K562 (cell line): ENCODE data around the gene PGLYRP1. TPM values are rescaled to one million over a fixed set of nuclear protein-coding genes. Genes with fewer than 3 reads are reported as not detected.
A peak's percentile ranks its signal among the peaks of the same experiment; 100 is the strongest.

Experiments
- ATAC-seq: fragments of 200-7000 bp; cut with Tn5 transposase; 3 replicates; pipeline ENCODE4 v1.9.1; 2020; ENCODE audit warnings: moderate library complexity
- BruUV-seq: library from RNA; stranded (reverse); fragments of 400-500 nt; replicated peaks from 2 replicates; lab custom pipeline; 2021; lab: Mats Ljungman, UMichigan
- CTCF ChIA-PET: fragments of 300-600 bp; formaldehyde crosslinking; extraction: SDS; loops from one replicate; lab custom pipeline; 2021; ENCODE audit warnings: low intra/inter-chr PET ratio; lab: Yijun Ruan, JAX
- POLR2A ChIA-PET: fragments of 300-600, 350-650 bp; sonication (Branson Sonifier 250); formaldehyde crosslinking; extraction: SDS; loops from one replicate; lab custom pipeline; 2021; ENCODE audit warnings: antibody characterized with exemption, inconsistent platforms; lab: Yijun Ruan, JAX
- DNase-seq, 4 experiments: peaks; one replicate each; pipeline versions ENCODE4 v3.0.0 to v3.0.0-alpha.2; 2011 to 2018; ENCODE audit warnings: low spot score in 3 of 4, mixed read lengths in 3 of 4; ENCODE audit errors: extremely low read depth in 1 of 4
- FAIRE-seq: peaks from 2 replicates; lab custom pipeline; 2011; peaks lifted over from hg19 to GRCh38; lab: Jason Lieb, UNC
- H2AFZ ChIP-seq: 2 replicates; pipeline ENCODE4 v1.6.0; 2011; ENCODE audit warnings: low read depth, low read length, control low read depth, inconsistent platforms
- H3K27ac ChIP-seq: fragments of 200-600 bp; 3 replicates; pipeline ENCODE4 v1.8.0; 2011; ENCODE audit warnings: low read depth, mild to moderate bottlenecking, control low read depth, inconsistent platforms, low read length, moderate library complexity, mixed read lengths; ENCODE audit errors: extremely low read depth
- H3K27me3 ChIP-seq, 2 experiments: fragments of 300-600 bp in 1 of 2; 2 replicates in 1 of 2; 3 replicates in 1 of 2; pipeline versions ENCODE4 v1.6.0 to v1.8.0; 2011; ENCODE audit warnings: inconsistent platforms in 2 of 2, low read length in 2 of 2, mild to moderate bottlenecking in 1 of 2, mixed read lengths in 1 of 2, moderate library complexity in 1 of 2; ENCODE audit not compliant: control insufficient read depth in 2 of 2, insufficient read depth in 2 of 2
- H3K36me3 ChIP-seq: fragments of 300-600 bp; 3 replicates; pipeline ENCODE4 v1.8.0; 2011; ENCODE audit warnings: mild to moderate bottlenecking, low read length, inconsistent platforms; ENCODE audit not compliant: control insufficient read depth, insufficient read depth
- H3K4me1 ChIP-seq, 2 experiments: fragments of 200-600 bp in 1 of 2; replicated peaks in 1 of 2; 2 replicates in 1 of 2; 3 replicates in 1 of 2; pipeline versions ENCODE4 v1.5.1 to v1.8.0; 2011; ENCODE audit warnings: inconsistent platforms in 2 of 2, low read length in 2 of 2, mild to moderate bottlenecking in 1 of 2, mixed read lengths in 1 of 2, moderate library complexity in 1 of 2; ENCODE audit not compliant: control insufficient read depth in 2 of 2, insufficient read depth in 2 of 2
- H3K4me2 ChIP-seq: 2 replicates; pipeline ENCODE4 v1.6.1; 2011; ENCODE audit warnings: low read length, control low read depth, inconsistent platforms, mixed read lengths; ENCODE audit not compliant: insufficient read depth
- H3K4me3 ChIP-seq: fragments of 200-600 bp; sonication (generic), shearing (Covaris generic); 2 replicates; pipeline ENCODE4 v1.5.1; 2016; ENCODE audit warnings: control low read depth, inconsistent platforms
- H3K79me2 ChIP-seq: fragments of 200-600 bp; 3 replicates; pipeline ENCODE4 v1.8.0; 2011; ENCODE audit warnings: low read length, inconsistent platforms; ENCODE audit not compliant: control insufficient read depth, insufficient read depth
- H3K9ac ChIP-seq, 2 experiments: 2 replicates each; pipeline versions ENCODE4 v1.6.0 to v1.6.1; 2011; ENCODE audit warnings: low read depth in 2 of 2, low read length in 2 of 2, control low read depth in 1 of 2, inconsistent platforms in 1 of 2, mild to moderate bottlenecking in 1 of 2, mixed read lengths in 1 of 2; ENCODE audit not compliant: insufficient read depth in 1 of 2
- H3K9me1 ChIP-seq: one replicate; pipeline ENCODE4 v1.6.0; 2011; ENCODE audit warnings: inconsistent platforms, mild to moderate bottlenecking, low read length, moderate library complexity; ENCODE audit not compliant: control insufficient read depth, insufficient read depth
- H3K9me3 ChIP-seq: replicated peaks from 2 replicates; pipeline ENCODE4 v1.5.1; 2011; ENCODE audit warnings: low read depth, low read length, inconsistent platforms; ENCODE audit not compliant: control insufficient read depth, insufficient read depth
- H4K20me1 ChIP-seq: replicated peaks from 2 replicates; pipeline ENCODE4 v1.6.1; 2011; ENCODE audit warnings: low read length, inconsistent platforms, mixed read lengths; ENCODE audit not compliant: control insufficient read depth, insufficient read depth
- BHLHE40 ChIP-seq: IDR thresholded peaks from 2 replicates; pipeline ENCODE4 v1.6.1; 2011; ENCODE audit warnings: low read length, improper control_type of control experiment
- ERF ChIP-seq: fragments of 450-650 bp; formaldehyde crosslinking; IDR thresholded peaks from 2 replicates; pipeline ENCODE4 v1.4.0; 2020; ENCODE audit warnings: mild to moderate bottlenecking, mixed read lengths
- FOXJ3 ChIP-seq: sonication (generic); formaldehyde crosslinking; IDR thresholded peaks from 2 replicates; pipeline ENCODE4 v1.4.0; 2020; ENCODE audit warnings: mild to moderate bottlenecking, missing genetic modification reagents
- GABPA ChIP-seq: fragments of 200-800 bp; sonication (Bioruptor generic); conservative IDR thresholded peaks from 2 replicates; pipeline ENCODE4 v1.6.1; 2016; ENCODE audit warnings: low read depth, missing genetic modification characterization, missing compliant biosample characterization
- JUNB ChIP-seq: fragments of 450-650 bp; formaldehyde crosslinking; conservative IDR thresholded peaks from 2 replicates; pipeline ENCODE4 v1.4.0; 2020; ENCODE audit warnings: mild to moderate bottlenecking
- PURB ChIP-seq: sonication (generic); formaldehyde crosslinking; IDR thresholded peaks from 2 replicates; pipeline ENCODE4 v1.9.0; 2021; ENCODE audit warnings: low read depth, mild to moderate bottlenecking, missing genetic modification reagents
- RAD51 ChIP-seq: fragments of 450-650 bp; IDR thresholded peaks from 2 replicates; pipeline ENCODE4 v1.7.1; 2016; ENCODE audit warnings: low read depth, mild to moderate bottlenecking, borderline replicate concordance
- TAL1 ChIP-seq: fragments of 450-650 bp; IDR thresholded peaks from 2 replicates; pipeline ENCODE4 v1.6.1; 2016; ENCODE audit warnings: mild to moderate bottlenecking
- ZNF140 ChIP-seq: fragments of 250-450 bp; sonication (Bioruptor Pico); IDR thresholded peaks from 2 replicates; pipeline ENCODE4 v1.8.0; 2021; ENCODE audit warnings: moderate library complexity, mild to moderate bottlenecking, inconsistent platforms
- ZNF239 ChIP-seq: fragments of 250-450 bp; sonication (Bioruptor Pico); IDR thresholded peaks from 2 replicates; pipeline ENCODE4 v1.4.0; 2020; ENCODE audit warnings: mild to moderate bottlenecking
- ZNF668 ChIP-seq: fragments of 250-450 bp; sonication (Bioruptor Pico); IDR thresholded peaks from 2 replicates; pipeline ENCODE4 v1.8.0; 2022; ENCODE audit warnings: mild to moderate bottlenecking, inconsistent platforms
- WGBS: fragments of 100-300 bp; shearing (Covaris generic); methylation state at CpG from one replicate; pipeline ENCODE4 v1.1.6; 2016; ENCODE audit warnings: low coverage, mixed read lengths; ENCODE audit not compliant: insufficient coverage; ENCODE audit errors: missing lambda C conversion rate; 5-methylcytosine and 5-hydroxymethylcytosine counted together
- in situ Hi-C: fragments of 300-500 bp; cut with MboI; formaldehyde crosslinking; loops from 4 replicates; pipeline ENCODE4 v1.15.0; 2018; ENCODE audit warnings: inconsistent platforms, mixed read lengths
- intact Hi-C: fragments of 100-400 bp; cut with micrococcal nuclease; formaldehyde crosslinking; loops from 2 replicates; pipeline ENCODE4 v1.14.2; 2022
- polyA plus RNA-seq, 8 experiments: library from polyadenylated mRNA; depleted of rRNA in 4 of 8; stranded (reverse) in 5 of 8; unstranded in 3 of 8; fragments of >200 nt; fragmentation: Nextera tagmentation in 2 of 8; fragmentation: Illumina TruSeq in 1 of 8; extraction: Ambion mirVana in 2 of 8; extraction: Trizol in 1 of 8; gene quantifications; 2 replicates each; pipeline versions ENCODE4 v1.2.1 to v1.2.3, GENCODE V29; 2011 to 2014; ENCODE audit warnings: inconsistent platforms in 1 of 8, missing spikeins in 1 of 8
- total RNA-seq, 7 experiments: library from RNA; depleted of rRNA in 6 of 7; stranded (reverse); fragments of >200 nt in 6 of 7; fragmentation: Illumina TruSeq in 2 of 7; extraction: Trizol in 2 of 7; gene quantifications; 2 replicates each; pipeline versions ENCODE4 v1.2.1 to v1.2.3, GENCODE V29; 2011 to 2021; ENCODE audit warnings: low replicate concordance in 1 of 7
- TF ChIP-seq, protein P1 (sequence below): fragments of 250-450 bp; sonication (Bioruptor Pico); IDR thresholded peaks from 2 replicates; pipeline ENCODE4 v1.5.1; 2021; ENCODE audit warnings: mild to moderate bottlenecking
- TF ChIP-seq, protein P2 (sequence below): sonication (generic); formaldehyde crosslinking; IDR thresholded peaks from 2 replicates; pipeline ENCODE4 v1.8.0; 2022; ENCODE audit warnings: mild to moderate bottlenecking, missing genetic modification reagents
- TF ChIP-seq, protein P3 (sequence below): sonication (generic); formaldehyde crosslinking; IDR thresholded peaks from 2 replicates; pipeline ENCODE4 v1.8.1; 2023; ENCODE audit warnings: mild to moderate bottlenecking, missing genetic modification reagents
- TF ChIP-seq, protein P4 (sequence below): fragments of 250-450 bp; sonication (Bioruptor Pico); IDR thresholded peaks from 2 replicates; pipeline ENCODE4 v1.5.0; 2021

PGLYRP1 gene
- total and polyA plus RNA-seq, 9 of the 15 experiments (the other 6 are each of a cell fraction or from before 2014, with no cell fraction given): not detected

DNA sequence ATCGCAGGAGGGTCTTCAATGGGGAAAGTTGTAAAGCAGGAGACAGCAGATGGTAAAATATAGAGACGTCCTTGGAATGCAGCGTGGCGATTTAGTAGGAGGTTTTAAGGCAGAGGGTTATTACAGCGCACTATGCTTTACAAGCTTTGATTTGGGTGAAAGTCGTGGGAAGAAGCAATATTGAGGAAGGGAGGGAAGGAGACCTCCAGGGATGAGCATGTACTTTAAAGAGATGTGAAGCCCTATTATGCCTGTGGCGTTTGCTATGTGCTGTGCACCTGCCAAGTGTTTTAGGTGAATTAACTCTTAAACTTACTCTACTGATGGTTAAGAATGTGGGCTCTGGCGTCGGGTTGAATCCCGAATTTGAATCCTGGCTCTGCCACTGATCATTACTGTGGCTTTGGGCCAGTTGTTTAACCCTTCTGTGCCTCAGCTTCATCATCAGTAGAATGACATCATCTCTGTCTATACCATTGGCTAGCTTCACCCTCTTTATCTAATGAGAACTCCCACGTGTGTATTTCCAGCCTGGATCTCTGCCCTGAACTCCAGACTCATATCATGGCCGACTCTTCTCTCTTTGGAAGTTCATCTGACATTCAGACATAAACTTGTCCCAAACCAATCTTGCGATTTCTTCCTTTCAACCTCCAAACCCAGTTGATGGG, 27.0 kb downstream of the PGLYRP1 start (continued):
- TF ChIP-seq RAD51: no peak

DNA sequence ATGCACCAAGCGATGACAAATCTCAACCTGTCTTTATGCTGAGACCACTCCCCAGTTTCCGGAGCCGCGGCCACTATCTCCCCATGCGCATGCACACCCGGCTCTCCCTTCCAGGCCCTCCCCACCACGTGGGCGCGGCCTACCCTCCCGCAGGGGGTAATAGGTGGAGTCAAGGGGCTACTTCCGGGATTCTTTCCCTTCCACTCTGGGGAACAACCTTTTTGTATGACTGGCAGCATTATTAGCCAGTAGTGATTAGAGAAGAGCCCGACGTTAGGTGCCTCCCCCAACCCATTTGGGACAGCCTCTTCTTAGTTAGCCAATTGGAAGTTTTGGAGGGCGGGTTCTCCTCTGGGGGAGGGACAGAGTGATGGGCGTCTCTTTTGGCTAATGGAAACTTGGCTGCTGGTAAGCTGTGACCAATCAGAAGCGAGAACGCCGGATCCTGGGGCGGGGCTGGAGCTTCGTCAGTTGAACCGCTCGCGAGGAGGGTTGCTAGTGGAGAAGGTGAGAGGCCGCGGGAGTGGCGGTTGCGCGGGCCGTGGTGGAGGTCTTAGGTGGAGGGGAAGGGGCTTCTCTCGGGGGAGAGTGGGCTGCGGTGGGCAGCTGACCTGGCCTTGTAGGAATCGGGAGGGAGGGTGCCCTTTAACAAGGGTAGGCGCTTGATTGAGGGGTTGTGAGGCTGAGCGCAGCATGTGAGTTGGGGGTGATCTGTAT, 27.7 kb downstream of the PGLYRP1 start, which contains the start of gene CCDC61:
Gene CCDC61 (plus strand): TSS at position 470 of the 717 bp plus-strand sequence. CDS start 7,552 bp downstream, outside the sequence.
- no peaks in the 10 kb centered on the region for H3K9me3 ChIP-seq
- ATAC-seq (peak; percentile 98), FAIRE-seq (peak; percentile 100), DNase-seq (peak; percentile 99)
- peaks cover 0 to 3% of the 10 kb centered on the region in 2 experiments; a peak in 1 of 5 replicates for H3K27me3 ChIP-seq
- no peaks in the 10 kb centered on the region for H3K9me1 ChIP-seq
- WGBS: under 1% methylated on average over 34 of the region's 34 CpGs
- H3K4me2 ChIP-seq: peak within 1 kb of the TSS; percentile 97
- peaks cover 7% of the 10 kb centered on the region; the same call in 2 of the 3 replicates for H3K36me3 ChIP-seq
- H3K4me3 ChIP-seq: peak within 1 kb of the TSS; percentile 73
- no TSS peak for BruUV-seq
- intact Hi-C loops (no loop called here), in situ Hi-C loops (no loop called here)
- peak within 1 kb of the TSS; percentile 92 to 93 for H3K9ac ChIP-seq
- ChIA-PET CTCF (no interaction called here), POLR2A (interaction anchor here (0.6 to 1.9 kb wide), 18 partner anchors 8 to 434 kb away, joined by 3 to 8 read pairs (median 3); partner anchors contain the start of gene PGLYRP1)
- H3K27ac ChIP-seq: peak within 1 kb of the TSS; percentile 76
- H3K4me1 ChIP-seq: peaks cover 10 to 17% of the 10 kb centered on the region in 2 experiments; a peak in 4 of 5 replicates
- peaks cover 11% of the 10 kb centered on the region; the same call in 1 of the 2 replicates for H4K20me1 ChIP-seq
- peak within 1 kb of the TSS; percentile 85 for H2AFZ ChIP-seq
- H3K79me2 ChIP-seq: peaks cover 10% of the 10 kb centered on the region; the same call in 2 of the 3 replicates
- TF ChIP-seq ZNF239 (no peak), BHLHE40 (no peak), ZNF140 (CRISPR knock-in tag) (no peak), GABPA (tag) (peak; percentile 89), PURB (CRISPR knock-in tag) (no peak), ERF (CRISPR knock-in tag) (0 out of 2 replicates have a peak, but pooled peaks have one; percentile 72), ZNF668 (CRISPR knock-in tag) (no peak), TAL1 (no peak), JUNB (CRISPR knock-in tag) (no peak), FOXJ3 (no peak)
- TF ChIP-seq, protein P1, sequence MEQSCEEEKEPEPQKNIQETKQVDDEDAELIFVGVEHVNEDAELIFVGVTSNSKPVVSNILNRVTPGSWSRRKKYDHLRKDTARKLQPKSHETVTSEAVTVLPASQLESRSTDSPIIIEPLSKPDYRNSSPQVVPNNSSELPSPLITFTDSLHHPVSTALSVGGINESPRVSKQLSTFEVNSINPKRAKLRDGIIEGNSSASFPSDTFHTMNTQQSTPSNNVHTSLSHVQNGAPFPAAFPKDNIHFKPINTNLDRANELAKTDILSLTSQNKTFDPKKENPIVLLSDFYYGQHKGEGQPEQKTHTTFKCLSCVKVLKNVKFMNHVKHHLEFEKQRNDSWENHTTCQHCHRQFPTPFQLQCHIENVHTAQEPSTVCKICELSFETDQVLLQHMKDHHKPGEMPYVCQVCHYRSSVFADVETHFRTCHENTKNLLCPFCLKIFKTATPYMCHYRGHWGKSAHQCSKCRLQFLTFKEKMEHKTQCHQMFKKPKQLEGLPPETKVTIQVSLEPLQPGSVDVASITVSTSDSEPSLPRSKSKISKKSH: no peak
- TF ChIP-seq, protein P2, sequence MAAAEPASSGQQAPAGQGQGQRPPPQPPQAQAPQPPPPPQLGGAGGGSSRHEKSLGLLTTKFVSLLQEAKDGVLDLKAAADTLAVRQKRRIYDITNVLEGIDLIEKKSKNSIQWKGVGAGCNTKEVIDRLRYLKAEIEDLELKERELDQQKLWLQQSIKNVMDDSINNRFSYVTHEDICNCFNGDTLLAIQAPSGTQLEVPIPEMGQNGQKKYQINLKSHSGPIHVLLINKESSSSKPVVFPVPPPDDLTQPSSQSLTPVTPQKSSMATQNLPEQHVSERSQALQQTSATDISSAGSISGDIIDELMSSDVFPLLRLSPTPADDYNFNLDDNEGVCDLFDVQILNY (CRISPR knock-in tag): no peak
- TF ChIP-seq, protein P3, sequence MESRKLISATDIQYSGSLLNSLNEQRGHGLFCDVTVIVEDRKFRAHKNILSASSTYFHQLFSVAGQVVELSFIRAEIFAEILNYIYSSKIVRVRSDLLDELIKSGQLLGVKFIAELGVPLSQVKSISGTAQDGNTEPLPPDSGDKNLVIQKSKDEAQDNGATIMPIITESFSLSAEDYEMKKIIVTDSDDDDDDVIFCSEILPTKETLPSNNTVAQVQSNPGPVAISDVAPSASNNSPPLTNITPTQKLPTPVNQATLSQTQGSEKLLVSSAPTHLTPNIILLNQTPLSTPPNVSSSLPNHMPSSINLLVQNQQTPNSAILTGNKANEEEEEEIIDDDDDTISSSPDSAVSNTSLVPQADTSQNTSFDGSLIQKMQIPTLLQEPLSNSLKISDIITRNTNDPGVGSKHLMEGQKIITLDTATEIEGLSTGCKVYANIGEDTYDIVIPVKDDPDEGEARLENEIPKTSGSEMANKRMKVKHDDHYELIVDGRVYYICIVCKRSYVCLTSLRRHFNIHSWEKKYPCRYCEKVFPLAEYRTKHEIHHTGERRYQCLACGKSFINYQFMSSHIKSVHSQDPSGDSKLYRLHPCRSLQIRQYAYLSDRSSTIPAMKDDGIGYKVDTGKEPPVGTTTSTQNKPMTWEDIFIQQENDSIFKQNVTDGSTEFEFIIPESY: no peak
- TF ChIP-seq, protein P4, sequence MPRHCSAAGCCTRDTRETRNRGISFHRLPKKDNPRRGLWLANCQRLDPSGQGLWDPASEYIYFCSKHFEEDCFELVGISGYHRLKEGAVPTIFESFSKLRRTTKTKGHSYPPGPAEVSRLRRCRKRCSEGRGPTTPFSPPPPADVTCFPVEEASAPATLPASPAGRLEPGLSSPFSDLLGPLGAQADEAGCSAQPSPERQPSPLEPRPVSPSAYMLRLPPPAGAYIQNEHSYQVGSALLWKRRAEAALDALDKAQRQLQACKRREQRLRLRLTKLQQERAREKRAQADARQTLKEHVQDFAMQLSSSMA (CRISPR knock-in tag): no peak
